C4-2B (cell line): ENCODE results near the gene MAST4.

ENCODE experiments used
- H3K27ac ChIP-seq: fragments of 450-650 bp; 2 replicates; pipeline ENCODE4 v1.5.1; 2017
- ZFX ChIP-seq: fragments of 450-650 bp; IDR thresholded peaks from 2 replicates; pipeline ENCODE4 v1.6.1; 2017
- TF ChIP-seq, protein P1 (sequence below): fragments of 450-650 bp; conservative IDR thresholded peaks from 2 replicates; pipeline ENCODE4 v1.5.1; 2017; ENCODE audit warnings: mild to moderate bottlenecking

Gene MAST4

DNA sequence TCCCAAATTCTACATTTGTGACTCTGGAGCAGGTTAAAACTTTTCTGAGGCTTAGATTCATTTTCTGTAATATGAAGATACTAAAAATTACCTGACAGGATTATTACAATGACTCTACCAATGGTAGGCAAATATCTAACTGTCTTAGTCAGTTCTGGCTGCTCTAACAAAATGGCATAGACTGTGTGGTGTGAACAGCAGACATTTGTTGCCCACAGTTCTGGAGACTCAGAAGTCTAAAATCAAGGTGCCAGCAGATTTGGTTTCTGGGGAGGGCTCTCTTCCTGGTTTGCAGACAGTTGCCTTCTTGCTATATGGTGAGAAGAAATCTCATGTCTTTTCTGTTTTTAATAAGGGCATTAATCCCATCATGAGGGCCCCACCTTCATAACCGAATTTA lies 245.1 kb downstream of the MAST4 start:
- H3K27ac ChIP-seq: no peak overlapping the region
- TF ChIP-seq, protein P1, sequence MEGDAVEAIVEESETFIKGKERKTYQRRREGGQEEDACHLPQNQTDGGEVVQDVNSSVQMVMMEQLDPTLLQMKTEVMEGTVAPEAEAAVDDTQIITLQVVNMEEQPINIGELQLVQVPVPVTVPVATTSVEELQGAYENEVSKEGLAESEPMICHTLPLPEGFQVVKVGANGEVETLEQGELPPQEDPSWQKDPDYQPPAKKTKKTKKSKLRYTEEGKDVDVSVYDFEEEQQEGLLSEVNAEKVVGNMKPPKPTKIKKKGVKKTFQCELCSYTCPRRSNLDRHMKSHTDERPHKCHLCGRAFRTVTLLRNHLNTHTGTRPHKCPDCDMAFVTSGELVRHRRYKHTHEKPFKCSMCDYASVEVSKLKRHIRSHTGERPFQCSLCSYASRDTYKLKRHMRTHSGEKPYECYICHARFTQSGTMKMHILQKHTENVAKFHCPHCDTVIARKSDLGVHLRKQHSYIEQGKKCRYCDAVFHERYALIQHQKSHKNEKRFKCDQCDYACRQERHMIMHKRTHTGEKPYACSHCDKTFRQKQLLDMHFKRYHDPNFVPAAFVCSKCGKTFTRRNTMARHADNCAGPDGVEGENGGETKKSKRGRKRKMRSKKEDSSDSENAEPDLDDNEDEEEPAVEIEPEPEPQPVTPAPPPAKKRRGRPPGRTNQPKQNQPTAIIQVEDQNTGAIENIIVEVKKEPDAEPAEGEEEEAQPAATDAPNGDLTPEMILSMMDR: no peak
- TF ChIP-seq ZFX: no peak

DNA sequence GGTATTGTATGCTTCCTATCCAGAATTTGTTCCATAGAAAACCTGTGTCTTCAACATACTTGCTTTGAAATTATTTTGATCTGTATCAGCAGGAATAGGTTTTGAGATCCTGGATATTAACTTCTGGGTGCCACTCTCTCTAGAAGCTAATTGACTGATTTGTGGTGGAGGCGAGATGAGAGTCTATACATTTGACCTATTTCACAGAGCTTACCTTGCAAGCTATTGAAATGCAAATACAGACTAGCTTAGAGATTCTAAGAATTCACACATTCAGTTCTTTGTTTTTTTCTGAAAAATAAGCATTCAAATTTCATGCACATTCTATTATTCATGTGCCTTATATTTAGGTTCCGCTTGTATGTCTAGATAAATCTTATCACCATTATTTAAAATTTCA lies 246.3 kb downstream of the MAST4 start:
- H3K27ac ChIP-seq: no peak overlapping the region
- TF ChIP-seq, protein P1: no peak
- TF ChIP-seq ZFX: no peak

DNA sequence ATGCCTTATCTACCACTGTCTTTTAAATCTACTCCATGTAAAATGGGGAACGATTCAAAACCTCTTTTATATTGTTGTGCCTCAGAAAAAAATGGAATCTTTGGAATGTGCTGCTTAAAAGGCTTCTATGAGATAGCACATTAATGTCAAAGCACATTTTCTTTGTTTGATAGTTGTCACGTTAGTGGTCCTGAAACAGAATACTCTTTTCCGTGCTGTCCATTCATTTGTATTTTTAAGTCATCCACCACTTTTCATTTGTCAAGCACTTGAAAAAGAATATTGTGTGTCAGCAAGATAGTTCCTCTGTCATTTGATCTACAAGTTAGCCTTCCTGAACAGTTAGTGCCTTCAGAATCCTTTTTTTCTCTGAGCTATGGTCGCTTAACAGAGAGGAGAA lies 246.9 kb downstream of the MAST4 start:
- no peak overlapping the region for H3K27ac ChIP-seq
- no peak for TF ChIP-seq ZFX

DNA sequence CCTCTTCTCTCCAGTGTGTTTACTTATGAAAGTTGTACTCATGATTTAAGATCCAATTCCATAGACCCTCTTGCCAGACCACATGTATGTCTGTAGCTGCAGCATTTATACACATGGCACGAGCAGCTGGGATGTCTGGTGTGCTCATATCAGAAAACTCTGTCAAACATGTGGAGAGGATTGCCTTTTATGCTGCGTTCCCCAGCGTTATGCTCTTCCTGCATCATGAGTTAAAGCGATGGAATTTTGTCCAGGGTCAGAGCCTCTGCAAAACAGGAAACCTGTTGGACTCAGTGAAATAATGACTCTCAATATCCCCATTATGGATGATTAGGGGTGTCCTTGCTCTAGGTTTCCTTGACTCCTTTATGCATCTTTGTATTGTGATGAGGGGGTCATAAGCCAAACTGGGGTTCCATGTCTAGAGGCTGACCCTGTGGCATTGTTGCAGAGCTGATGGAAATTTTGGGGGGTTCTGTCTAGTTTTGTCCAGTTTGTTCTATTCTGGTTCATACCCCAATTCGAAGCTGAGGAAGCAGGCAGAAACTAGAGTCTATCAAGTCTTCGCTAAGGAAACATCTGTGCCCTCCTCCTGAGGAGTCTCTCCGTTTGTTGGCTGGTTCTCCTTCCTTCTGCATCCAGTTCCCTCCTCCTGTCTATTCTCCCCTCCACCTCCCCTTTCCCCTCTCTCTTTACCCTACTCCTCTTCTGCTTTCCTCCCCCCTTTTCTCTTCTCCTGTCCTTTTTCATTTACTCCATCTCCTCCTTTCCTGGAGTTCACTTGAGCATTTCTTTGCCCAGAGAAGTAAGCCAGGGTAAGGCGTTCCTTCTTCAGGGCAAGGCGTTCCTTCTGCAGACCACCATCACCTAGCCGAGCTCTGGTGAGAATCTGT lies 252.8 kb downstream of the MAST4 start:
- TF ChIP-seq, protein P1: no peak
- H3K27ac ChIP-seq: no peak overlapping the region

DNA sequence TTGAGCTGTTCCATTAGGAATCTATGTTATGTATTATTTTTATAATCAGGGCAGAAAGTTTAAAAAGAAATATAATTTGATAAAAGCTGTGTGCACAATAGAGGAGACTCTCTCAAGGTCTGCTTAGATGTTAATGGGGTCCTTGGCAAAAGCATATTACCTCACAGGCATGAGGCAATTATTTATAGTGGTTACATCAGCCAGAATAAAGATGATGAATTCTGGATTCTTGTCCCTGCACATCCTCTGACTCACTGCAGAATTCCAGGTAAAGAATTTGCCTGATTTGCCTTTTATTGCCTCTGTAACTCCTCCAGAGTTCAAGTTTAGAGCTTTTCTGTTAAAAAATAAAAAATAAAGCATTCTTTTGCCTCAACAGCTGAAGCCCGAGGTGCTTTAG lies 253.6 kb downstream of the MAST4 start:
- TF ChIP-seq, protein P1: no peak
- no peak for TF ChIP-seq ZFX
- H3K27ac ChIP-seq: no peak overlapping the region

DNA sequence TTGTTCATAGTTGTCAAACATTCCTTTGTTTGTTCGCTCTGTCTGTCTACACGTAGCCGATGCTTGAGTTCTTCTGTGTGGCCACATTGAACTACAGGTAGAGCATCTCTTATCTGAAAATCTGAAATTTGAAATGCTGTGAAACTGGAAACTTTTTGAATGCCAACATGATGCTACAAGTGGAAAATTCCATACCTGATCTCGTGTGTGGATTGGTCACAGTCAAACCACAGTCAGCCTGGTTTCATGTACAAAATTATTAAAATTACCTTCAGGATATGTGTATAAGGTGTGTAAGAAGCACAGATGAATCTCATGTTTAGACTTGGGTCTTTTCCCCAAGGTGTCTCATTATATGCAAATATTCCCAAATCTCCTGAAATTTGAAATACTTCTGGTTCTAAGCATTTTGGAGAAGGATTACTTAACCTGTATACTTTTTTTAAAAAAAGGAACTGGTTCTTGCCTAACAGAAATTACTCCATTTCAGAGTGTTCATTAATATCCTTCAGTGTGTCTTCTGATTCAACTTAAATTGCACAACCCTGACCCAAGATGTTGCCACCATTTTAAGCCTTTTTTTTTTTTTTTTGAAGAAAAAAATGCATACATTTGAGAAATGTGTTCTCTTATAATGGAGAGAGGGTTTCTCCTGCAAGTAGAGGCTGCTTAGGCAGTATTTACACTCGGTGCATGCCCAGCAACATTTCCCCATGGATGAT lies 254.3 kb downstream of the MAST4 start:
- H3K27ac ChIP-seq: no peak overlapping the region
- no peak for TF ChIP-seq ZFX
- TF ChIP-seq, protein P1: no peak

DNA sequence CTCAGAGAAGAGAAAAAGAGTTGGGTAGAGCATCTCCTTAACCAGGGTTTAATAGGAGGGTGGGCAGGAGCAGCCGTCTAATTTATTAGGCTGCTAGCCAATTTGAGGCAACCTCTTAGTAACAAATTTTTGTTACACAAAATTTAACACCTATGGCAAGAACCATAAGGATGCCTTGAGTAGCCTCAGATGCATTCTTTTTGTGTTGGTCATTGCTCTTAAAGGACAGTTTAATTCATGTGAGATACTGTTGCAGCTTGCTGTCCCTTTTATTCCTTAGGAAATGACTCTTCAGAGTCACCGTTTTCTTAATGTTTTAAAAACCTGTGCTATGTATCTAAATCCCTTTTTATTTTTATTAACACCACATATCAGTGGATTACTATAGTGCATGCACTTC lies 255.1 kb downstream of the MAST4 start:
- H3K27ac ChIP-seq: no peak overlapping the region
- TF ChIP-seq ZFX: no peak
- TF ChIP-seq, protein P1: no peak
